H9 (cell line): ENCODE data around the gene NKAIN2. TPM values are rescaled to one million over a fixed set of nuclear protein-coding genes. Genes with fewer than 3 reads are reported as not detected.

ENCODE experiments used
- DNase-seq: peaks from one replicate; pipeline ENCODE4 v3.0.0-alpha.2; 2017
- H2AFZ ChIP-seq: one replicate; pipeline ENCODE4 v1.6.1; 2013; ENCODE audit warnings: mild to moderate bottlenecking, low read length, control low read depth, moderate library complexity
- H2AK5ac ChIP-seq: 2 replicates; pipeline ENCODE4 v1.6.1; 2013; ENCODE audit warnings: low read length, control low read depth, mixed read lengths; ENCODE audit not compliant: insufficient read length
- H2BK120ac ChIP-seq: one replicate; pipeline ENCODE4 v1.6.1; 2013; ENCODE audit warnings: low read depth, mild to moderate bottlenecking, low read length, control low read depth, inconsistent platforms; ENCODE audit not compliant: poor library complexity, severe bottlenecking
- H2BK12ac ChIP-seq: 2 replicates; pipeline ENCODE4 v1.6.1; 2013; ENCODE audit warnings: low read length, control low read depth, mixed read lengths, low read depth; ENCODE audit not compliant: insufficient read length
- H2BK15ac ChIP-seq: 2 replicates; pipeline ENCODE4 v1.6.1; 2013; ENCODE audit warnings: low read depth, low read length, control low read depth
- H2BK20ac ChIP-seq: one replicate; pipeline ENCODE4 v1.6.1; 2013; ENCODE audit warnings: low read depth, mild to moderate bottlenecking, low read length, control low read depth, inconsistent platforms; ENCODE audit not compliant: poor library complexity, severe bottlenecking
- H2BK5ac ChIP-seq: 2 replicates; pipeline ENCODE4 v1.6.1; 2013; ENCODE audit warnings: low read length, control low read depth, mixed read lengths; ENCODE audit not compliant: insufficient read length
- H3K14ac ChIP-seq: 2 replicates; pipeline ENCODE4 v1.6.1; 2013; ENCODE audit warnings: low read length, control low read depth; ENCODE audit not compliant: insufficient read depth
- H3K18ac ChIP-seq: 2 replicates; pipeline ENCODE4 v1.6.1; 2013; ENCODE audit warnings: low read depth, mild to moderate bottlenecking, mixed read lengths, low read length, control low read depth; ENCODE audit not compliant: insufficient read length
- H3K23ac ChIP-seq: 2 replicates; pipeline ENCODE4 v1.6.1; 2013; ENCODE audit warnings: low read length, control low read depth, mixed read lengths, low read depth; ENCODE audit not compliant: insufficient read length
- H3K23me2 ChIP-seq: 2 replicates; pipeline ENCODE4 v1.6.1; 2013; ENCODE audit warnings: low read depth, mild to moderate bottlenecking, mixed read lengths, low read length, control low read depth; ENCODE audit not compliant: insufficient read length, poor library complexity, severe bottlenecking
- H3K27ac ChIP-seq: 2 replicates; pipeline ENCODE4 v1.5.1; 2013; ENCODE audit warnings: low read length, control low read depth, mixed read lengths, low read depth; ENCODE audit not compliant: insufficient read length
- H3K27me3 ChIP-seq: 2 replicates; pipeline ENCODE4 v1.6.1; 2013; ENCODE audit warnings: low read length, control low read depth, inconsistent platforms; ENCODE audit not compliant: insufficient read depth
- H3K4ac ChIP-seq: 2 replicates; pipeline ENCODE4 v1.6.1; 2013; ENCODE audit warnings: low read depth, mild to moderate bottlenecking, control low read depth, inconsistent platforms, low read length, moderate library complexity
- H3K4me1 ChIP-seq: 2 replicates; pipeline ENCODE4 v1.6.1; 2013; ENCODE audit warnings: low read length, control low read depth, inconsistent platforms; ENCODE audit not compliant: insufficient read depth
- H3K4me2 ChIP-seq: 2 replicates; pipeline ENCODE4 v1.6.1; 2013; ENCODE audit warnings: low read length, control low read depth, mixed read lengths; ENCODE audit not compliant: insufficient read length, insufficient read depth
- H3K56ac ChIP-seq: 2 replicates; pipeline ENCODE4 v1.6.1; 2013; ENCODE audit warnings: low read depth, mild to moderate bottlenecking, mixed read lengths, low read length, control low read depth; ENCODE audit not compliant: insufficient read length
- H3K79me1 ChIP-seq: 2 replicates; pipeline ENCODE4 v1.6.1; 2013; ENCODE audit warnings: low read depth, mild to moderate bottlenecking, moderate library complexity, low read length, control low read depth, inconsistent platforms; ENCODE audit not compliant: insufficient read depth, poor library complexity, severe bottlenecking
- H3K79me2 ChIP-seq: 2 replicates; pipeline ENCODE4 v1.6.1; 2013; ENCODE audit warnings: low read length, control low read depth, inconsistent platforms; ENCODE audit not compliant: insufficient read depth
- H3K9ac ChIP-seq: 2 replicates; pipeline ENCODE4 v1.6.1; 2013; ENCODE audit warnings: low read length, control low read depth, mixed read lengths; ENCODE audit not compliant: insufficient read length; ENCODE audit errors: extremely low read depth
- H3K9me3 ChIP-seq: one replicate; pipeline ENCODE4 v1.6.1; 2013; ENCODE audit warnings: low read depth, low read length, inconsistent platforms; ENCODE audit not compliant: control insufficient read depth
- H3T11ph ChIP-seq: one replicate; pipeline ENCODE4 v1.6.1; 2013; ENCODE audit warnings: mild to moderate bottlenecking, low read length, control low read depth, inconsistent platforms
- H4K20me1 ChIP-seq: one replicate; pipeline ENCODE4 v1.6.1; 2013; ENCODE audit not compliant: control insufficient read depth, insufficient read length, insufficient read depth
- H4K5ac ChIP-seq: 2 replicates; pipeline ENCODE4 v1.6.1; 2013; ENCODE audit warnings: low read depth, mild to moderate bottlenecking, mixed read lengths, low read length, control low read depth; ENCODE audit not compliant: insufficient read length
- H4K8ac ChIP-seq: replicated peaks from 2 replicates; pipeline ENCODE4 v1.6.1; 2013; ENCODE audit warnings: low read length, control low read depth, mixed read lengths, low read depth; ENCODE audit not compliant: insufficient read length
- H4K91ac ChIP-seq: 2 replicates; pipeline ENCODE4 v1.6.1; 2013; ENCODE audit warnings: low read depth, mild to moderate bottlenecking, moderate library complexity, mixed read lengths, low read length, control low read depth; ENCODE audit not compliant: insufficient read length
- H3K27ac Mint-ChIP-seq, 3 experiments: 2 replicates in 2 of 3; 3 replicates in 1 of 3; pipeline ENCODE4 v1.8.0; 2020 to 2021; ENCODE audit warnings: mixed read lengths in 3 of 3, mild to moderate bottlenecking in 1 of 3, moderate library complexity in 1 of 3
- H3K27me3 Mint-ChIP-seq: 2 replicates; pipeline ENCODE4 v1.8.0; 2021; ENCODE audit warnings: low read depth, mild to moderate bottlenecking, moderate library complexity, mixed read lengths
- H3K36me3 Mint-ChIP-seq, 3 experiments: 2 replicates in 2 of 3; 3 replicates in 1 of 3; pipeline ENCODE4 v1.8.0; 2020 to 2021; ENCODE audit warnings: low read depth in 3 of 3, mixed read lengths in 3 of 3; ENCODE audit not compliant: insufficient read depth in 1 of 3
- H3K4me1 Mint-ChIP-seq, 2 experiments: 2 replicates each; pipeline ENCODE4 v1.8.0; 2020; ENCODE audit warnings: mixed read lengths in 2 of 2
- H3K4me3 Mint-ChIP-seq, 2 experiments: 2 replicates in 1 of 2; 3 replicates in 1 of 2; pipeline ENCODE4 v1.8.0; 2020 to 2021; ENCODE audit warnings: mild to moderate bottlenecking in 2 of 2, mixed read lengths in 2 of 2, moderate library complexity in 1 of 2
- H3K9me3 Mint-ChIP-seq, 2 experiments: 2 replicates in 1 of 2; 3 replicates in 1 of 2; pipeline ENCODE4 v1.8.0; 2020; ENCODE audit warnings: mild to moderate bottlenecking in 2 of 2, mixed read lengths in 2 of 2, moderate library complexity in 1 of 2
- total RNA-seq: library from RNA; stranded (reverse); gene quantifications from 2 replicates; pipeline ENCODE4 v1.2.1, GENCODE V29; 2021
- TF ChIP-seq, protein P1 (sequence below): fragments of 200-600 bp; sonication (generic); conservative IDR thresholded peaks from 3 replicates; pipeline ENCODE4 v1.8.0; 2021; ENCODE audit warnings: antibody characterized with exemption, mild to moderate bottlenecking

Gene NKAIN2
- total RNA-seq, 1 experiment from 2014 or later: 0.17 TPM

DNA sequence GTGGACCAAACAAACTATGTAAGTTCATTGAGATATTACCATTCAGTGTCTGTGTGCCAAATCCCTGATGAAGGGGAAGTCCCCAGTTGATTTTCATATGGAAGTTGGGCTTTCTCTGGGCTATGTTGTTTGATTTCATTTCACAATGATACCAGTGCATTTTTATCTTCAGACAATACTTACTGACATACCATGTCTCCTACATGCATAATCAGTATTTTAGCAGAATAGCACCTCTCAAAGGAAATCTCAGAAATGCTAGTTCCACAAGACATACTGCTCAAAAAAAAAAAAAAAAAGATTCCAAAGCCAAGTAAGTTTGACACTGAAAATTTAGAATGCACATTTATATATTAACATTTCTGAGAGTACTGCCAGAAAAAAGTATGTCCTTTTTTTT lies 989.7 kb downstream of the NKAIN2 start:
- Histone ChIP-seq H4K91ac (no peak overlapping the region), H4K20me1 (no peaks in the 10 kb centered on the region), H3K27ac (no peak overlapping the region), H3K4me2 (no peak overlapping the region), H3K4me1 (no peaks in the 10 kb centered on the region), H2BK12ac (no peak overlapping the region), H2BK20ac (no peak overlapping the region), H2BK15ac (no peak overlapping the region), H3K79me2 (no peaks in the 10 kb centered on the region), H2AFZ (no peak overlapping the region), H4K5ac (no peak overlapping the region), H3K9ac (no peak overlapping the region), H2AK5ac (no peak overlapping the region), H4K8ac (no peak overlapping the region), H3K56ac (no peak overlapping the region), H3K9me3 (no peaks in the 10 kb centered on the region), H3T11ph (no peak overlapping the region), H3K79me1 (no peaks in the 10 kb centered on the region), H3K14ac (no peak overlapping the region), H3K4ac (no peak overlapping the region), H2BK120ac (no peak overlapping the region), H3K23ac (no peak overlapping the region), H3K18ac (no peak overlapping the region), H2BK5ac (no peak overlapping the region), H3K23me2 (no peaks in the 10 kb centered on the region), H3K27me3 (no peaks in the 10 kb centered on the region)
- TF ChIP-seq, protein P1, sequence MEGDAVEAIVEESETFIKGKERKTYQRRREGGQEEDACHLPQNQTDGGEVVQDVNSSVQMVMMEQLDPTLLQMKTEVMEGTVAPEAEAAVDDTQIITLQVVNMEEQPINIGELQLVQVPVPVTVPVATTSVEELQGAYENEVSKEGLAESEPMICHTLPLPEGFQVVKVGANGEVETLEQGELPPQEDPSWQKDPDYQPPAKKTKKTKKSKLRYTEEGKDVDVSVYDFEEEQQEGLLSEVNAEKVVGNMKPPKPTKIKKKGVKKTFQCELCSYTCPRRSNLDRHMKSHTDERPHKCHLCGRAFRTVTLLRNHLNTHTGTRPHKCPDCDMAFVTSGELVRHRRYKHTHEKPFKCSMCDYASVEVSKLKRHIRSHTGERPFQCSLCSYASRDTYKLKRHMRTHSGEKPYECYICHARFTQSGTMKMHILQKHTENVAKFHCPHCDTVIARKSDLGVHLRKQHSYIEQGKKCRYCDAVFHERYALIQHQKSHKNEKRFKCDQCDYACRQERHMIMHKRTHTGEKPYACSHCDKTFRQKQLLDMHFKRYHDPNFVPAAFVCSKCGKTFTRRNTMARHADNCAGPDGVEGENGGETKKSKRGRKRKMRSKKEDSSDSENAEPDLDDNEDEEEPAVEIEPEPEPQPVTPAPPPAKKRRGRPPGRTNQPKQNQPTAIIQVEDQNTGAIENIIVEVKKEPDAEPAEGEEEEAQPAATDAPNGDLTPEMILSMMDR: no peak
- H3K27me3 Mint-ChIP-seq: no peaks in the 10 kb centered on the region
- H3K4me3 Mint-ChIP-seq: no peak overlapping the region
- no peak overlapping the region for H3K27ac Mint-ChIP-seq
- no peaks in the 10 kb centered on the region for H3K36me3 Mint-ChIP-seq
- no peaks in the 10 kb centered on the region for H3K9me3 Mint-ChIP-seq
- no peak for DNase-seq
- H3K4me1 Mint-ChIP-seq: peaks cover 2 to 5% of the 10 kb centered on the region in 2 experiments; a peak in 2 of 4 replicates
